ENCODE measurements around the gene ASIC3. TPM values are rescaled to one million over a fixed set of nuclear protein-coding genes. Genes with fewer than 3 reads are reported as not detected.

Gene ASIC3
- total RNA-seq, 2 donors from 2014 or later: 1.7 to 11.0 TPM

GRCh38 chr7:151095828-151096475 is 47.6 kb downstream of the ASIC3 start:
- DNase-seq (ENCODE audit: low spot score): no peak
- WGBS: 81% methylated on average over 17 of the region's 17 CpGs
- H3K4me3 ChIP-seq: no peak overlapping the region
- TF ChIP-seq POLR2AphosphoS5 (IDR thresholded peaks at IDR 0.05) (no peak), CTCF (IDR thresholded peaks at IDR 0.05) (no peak), POLR2A (IDR thresholded peaks at IDR 0.05) (no peak)
- intact Hi-C loops (cut with DNase I): no loop called here
- no peaks in the 10 kb centered on the region for H3K27me3 ChIP-seq (replicated peaks; ENCODE audit: insufficient read depth)
- H3K9me3 ChIP-seq: no peaks in the 10 kb centered on the region
- H3K27ac ChIP-seq: no peak overlapping the region
- no peaks in the 10 kb centered on the region for H3K4me1 ChIP-seq (replicated peaks)
- no peaks in the 10 kb centered on the region for H3K36me3 ChIP-seq

GRCh38 chr7:151099486-151100211 is 51.3 kb downstream of the ASIC3 start:
- no peaks in the 10 kb centered on the region for H3K4me1 ChIP-seq (replicated peaks)
- no peak overlapping the region for H3K4me3 ChIP-seq
- WGBS: 67% methylated on average over 20 of the region's 20 CpGs
- H3K27ac ChIP-seq: no peak overlapping the region
- no peak for TF ChIP-seq POLR2A (IDR thresholded peaks at IDR 0.05)
- TF ChIP-seq POLR2AphosphoS5 (IDR thresholded peaks at IDR 0.05): no peak
- no peak for TF ChIP-seq CTCF (IDR thresholded peaks at IDR 0.05)
- intact Hi-C loops (cut with DNase I): no loop called here
- no peak for DNase-seq (ENCODE audit: low spot score)
- H3K36me3 ChIP-seq: no peaks in the 10 kb centered on the region
- no peaks in the 10 kb centered on the region for H3K9me3 ChIP-seq
- H3K27me3 ChIP-seq (replicated peaks; ENCODE audit: insufficient read depth): no peaks in the 10 kb centered on the region

- Histone ChIP-seq H3K9me3 (no peaks in the 10 kb centered on the region), H3K27me3 (replicated peaks; ENCODE audit: insufficient read depth) (no peaks in the 10 kb centered on the region), H3K4me3 (no peak overlapping the region), H3K27ac (no peak overlapping the region), H3K36me3 (no peaks in the 10 kb centered on the region), H3K4me1 (replicated peaks) (no peaks in the 10 kb centered on the region)
- no peak for DNase-seq (ENCODE audit: low spot score)
- intact Hi-C loops (cut with DNase I): no loop called here
- 87% methylated on average over 10 of the region's 10 CpGs for WGBS
- TF ChIP-seq POLR2AphosphoS5 (IDR thresholded peaks at IDR 0.05) (no peak), POLR2A (IDR thresholded peaks at IDR 0.05) (no peak), CTCF (IDR thresholded peaks at IDR 0.05) (no peak)
Measured at GRCh38 chr7:151100921-151101320, 52.6 kb downstream of the ASIC3 start.

- DNase-seq (ENCODE audit: low spot score): no peak
- no peaks in the 10 kb centered on the region for H3K27me3 ChIP-seq (replicated peaks; ENCODE audit: insufficient read depth)
- TF ChIP-seq CTCF (IDR thresholded peaks at IDR 0.05) (no peak), POLR2AphosphoS5 (IDR thresholded peaks at IDR 0.05) (no peak), POLR2A (IDR thresholded peaks at IDR 0.05) (no peak)
- no peak overlapping the region for H3K27ac ChIP-seq
- H3K4me3 ChIP-seq: no peak overlapping the region
- H3K36me3 ChIP-seq: no peaks in the 10 kb centered on the region
- no peaks in the 10 kb centered on the region for H3K9me3 ChIP-seq
- 84% methylated on average over 24 of the region's 24 CpGs for WGBS
- intact Hi-C loops (cut with DNase I): no loop called here
- no peaks in the 10 kb centered on the region for H3K4me1 ChIP-seq (replicated peaks)
Measured at GRCh38 chr7:151101621-151102396, 53.5 kb downstream of the ASIC3 start.

Other genes with a start within 250 kb of the ASIC3 start
- 10 to 100 TPM in 1 of 2 donors, 1 to 10 TPM in 1; 4.5 to 14.5 TPM for gene TMEM176B, start 248.2 kb upstream of the ASIC3 start, total RNA-seq
- gene TMEM176A, start 247.8 kb upstream of the ASIC3 start, total RNA-seq: 1 to 10 TPM; 3.8 to 6.9 TPM
- gene AOC1, start 196.0 kb upstream of the ASIC3 start, total RNA-seq: 1 to 10 TPM; 2.1 to 3.1 TPM
- 100 to 1,000 TPM in 1 of 2 donors, 10 to 100 TPM in 1; 10.1 to 184 TPM for gene KCNH2, start 70.2 kb upstream of the ASIC3 start, total RNA-seq
- 10 to 100 TPM in 1 of 2 donors, 1 to 10 TPM in 1; 6.1 to 10.4 TPM for gene NOS3, start 57.5 kb upstream of the ASIC3 start, total RNA-seq
- gene ATG9B, start 24.0 kb upstream of the ASIC3 start, total RNA-seq: 1 to 10 TPM in 1 of 2 donors, under 1 TPM in 1; 0.18 to 7.1 TPM
- 10 to 100 TPM; 26.4 to 50.6 TPM for gene ABCB8, start 20.1 kb upstream of the ASIC3 start, total RNA-seq
- 10 to 100 TPM; 13.1 to 18.5 TPM for gene CDK5, start 9.4 kb downstream of the ASIC3 start, total RNA-seq
- 100 to 1,000 TPM in 1 of 2 donors, 10 to 100 TPM in 1; 77.1 to 141 TPM for gene SLC4A2, start 11.1 kb downstream of the ASIC3 start, total RNA-seq
- gene FASTK, start 32.3 kb downstream of the ASIC3 start, total RNA-seq: 100 to 1,000 TPM; 107 to 122 TPM
- 10 to 100 TPM; 79.8 to 99.4 TPM for gene TMUB1, start 35.0 kb downstream of the ASIC3 start, total RNA-seq
- 100 to 1,000 TPM in 1 of 2 donors, 10 to 100 TPM in 1; 80.3 to 112 TPM for gene AGAP3, start 37.9 kb downstream of the ASIC3 start, total RNA-seq
- not detected for gene GBX1, start 119.2 kb downstream of the ASIC3 start, total RNA-seq
- gene ASB10, start 138.7 kb downstream of the ASIC3 start, total RNA-seq: not detected
- gene H2BK1, start 162.0 kb downstream of the ASIC3 start, total RNA-seq: 1 to 10 TPM in 1 of 2 donors, not detected in 1; 3.0 TPM
- 10 to 100 TPM; 23.3 to 33.3 TPM for gene ABCF2, start 178.7 kb downstream of the ASIC3 start, total RNA-seq
- gene CHPF2, start 184.0 kb downstream of the ASIC3 start, total RNA-seq: 10 to 100 TPM; 40.2 to 72.9 TPM
- 100 to 1,000 TPM in 1 of 2 donors, 10 to 100 TPM in 1; 35.6 to 108 TPM for gene SMARCD3, start 200.2 kb downstream of the ASIC3 start, total RNA-seq

All from prostate gland (tissue), 2 donors.